H7 (cell line): ENCODE data around the gene SMIM11. TPM values are rescaled to one million over a fixed set of nuclear protein-coding genes. Genes with fewer than 3 reads are reported as not detected.
"Not testable (repeated sequence)": the region's sequence is repeated elsewhere in the genome, so short reads cannot be mapped to it uniquely, and the experiment has no call there.

Experiments used
- DNase-seq: peaks from one replicate; pipeline ENCODE4 v3.0.0; 2012
- H3K27me3 ChIP-seq: 2 replicates; pipeline ENCODE4 v1.6.0; 2011; ENCODE audit warnings: mild to moderate bottlenecking, low read length; ENCODE audit not compliant: control insufficient read depth, insufficient read depth
- H3K36me3 ChIP-seq: replicated peaks from 2 replicates; pipeline ENCODE4 v1.5.1; 2011; ENCODE audit warnings: low read length; ENCODE audit not compliant: control insufficient read depth, insufficient read depth
- H3K4me3 ChIP-seq: 2 replicates; pipeline ENCODE4 v1.5.1; 2011; ENCODE audit warnings: low read depth, mild to moderate bottlenecking, control low read depth, low read length, moderate library complexity; ENCODE audit not compliant: insufficient read depth
- total RNA-seq: library from RNA; depleted of rRNA; stranded (reverse); fragments of >200 nt; shearing (Covaris generic); gene quantifications from 2 replicates; pipeline ENCODE4 v1.2.3, GENCODE V29; 2014

SMIM11 gene
- total RNA-seq, 1 experiment from 2014 or later, result 1.1 TPM

- no peak for DNase-seq
- Histone ChIP-seq H3K36me3 (no peaks in the 10 kb centered on the region), H3K27me3 (no peaks in the 10 kb centered on the region), H3K4me3 (no peak overlapping the region)
Observed at GRCh38 chr21:34365809-34366208, 9.5 kb upstream of the SMIM11 start.

- no peaks in the 10 kb centered on the region for H3K36me3 ChIP-seq
- no peaks in the 10 kb centered on the region for H3K27me3 ChIP-seq
- DNase-seq, result no peak
- H3K4me3 ChIP-seq, result no peak overlapping the region
Observed at GRCh38 chr21:34367320-34367935, 7.9 kb upstream of the SMIM11 start.

- Histone ChIP-seq H3K4me3 (no peak overlapping the region), H3K27me3 (no peaks in the 10 kb centered on the region), H3K36me3 (no peaks in the 10 kb centered on the region)
- DNase-seq, result no peak
Observed at GRCh38 chr21:34369741-34370140, 5.6 kb upstream of the SMIM11 start.

GRCh38 chr21:34372321-34372720 is 3.0 kb upstream of the SMIM11 start:
- H3K36me3 ChIP-seq, result no peaks in the 10 kb centered on the region
- no peak overlapping the region for H3K4me3 ChIP-seq
- no peak for DNase-seq
- H3K27me3 ChIP-seq, result no peaks in the 10 kb centered on the region

DNA sequence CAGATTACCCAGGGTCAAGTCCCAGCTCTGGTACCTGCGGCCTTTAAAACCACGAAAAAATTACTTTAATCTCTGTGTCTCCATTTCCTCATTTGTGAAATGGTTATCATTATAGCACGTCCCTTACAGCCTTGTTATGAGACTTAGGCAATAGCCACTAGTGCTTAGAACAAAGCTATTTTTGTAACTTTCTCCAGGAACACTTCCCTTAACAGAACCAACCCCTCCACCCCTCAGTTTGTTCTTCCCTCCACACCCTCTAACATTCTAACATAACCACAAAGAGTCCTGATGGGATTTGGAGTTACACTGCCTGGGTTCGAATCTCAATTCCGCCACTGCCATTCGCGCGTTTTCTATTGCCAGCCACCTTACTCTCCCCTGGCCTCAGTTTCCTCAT is 845 bp upstream of the SMIM11 start:
- not testable (repeated sequence) for H3K36me3 ChIP-seq, DNase-seq, H3K4me3 ChIP-seq, H3K27me3 ChIP-seq

GRCh38 chr21:34375619-34375972 is 289 bp downstream of the SMIM11 start:
- DNase-seq, H3K36me3 ChIP-seq: not testable (repeated sequence)

GRCh38 chr21:34383138-34383537 is 7.8 kb downstream of the SMIM11 start:
- H3K36me3 ChIP-seq, H3K4me3 ChIP-seq, H3K27me3 ChIP-seq, DNase-seq: not testable (repeated sequence)

More at GRCh38 chr21:34375619-34375972, 289 bp downstream of the SMIM11 start:
- H3K27me3 ChIP-seq, H3K4me3 ChIP-seq: not testable (repeated sequence)

- not testable (repeated sequence) for DNase-seq, H3K36me3 ChIP-seq, H3K4me3 ChIP-seq, H3K27me3 ChIP-seq
Observed at GRCh38 chr21:34383724-34384415, 8.6 kb downstream of the SMIM11 start.

DNA sequence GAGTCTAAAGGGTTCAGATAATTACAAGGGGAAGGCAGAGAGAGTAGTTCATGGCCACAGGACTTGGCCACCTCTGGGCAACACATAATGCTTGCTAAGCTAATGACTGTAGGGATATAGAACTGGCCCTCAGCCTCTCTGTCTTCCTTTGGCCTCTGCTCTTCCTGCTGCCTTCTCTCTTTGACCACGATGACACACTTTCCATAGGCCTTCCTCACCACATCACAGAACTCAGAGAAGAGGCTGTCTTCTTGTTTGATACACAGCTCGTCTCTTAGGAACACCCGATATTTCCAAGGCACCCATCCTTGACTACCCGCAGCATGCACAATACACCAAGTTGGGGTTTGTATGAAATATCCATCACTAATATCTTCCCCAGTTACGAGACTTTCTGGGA is 25.2 kb downstream of the SMIM11 start:
- H3K4me3 ChIP-seq, H3K36me3 ChIP-seq, H3K27me3 ChIP-seq, DNase-seq: not testable (repeated sequence)

- not testable (repeated sequence) for DNase-seq, H3K36me3 ChIP-seq, H3K4me3 ChIP-seq, H3K27me3 ChIP-seq
Observed at GRCh38 chr21:34404742-34405141, 29.4 kb downstream of the SMIM11 start.

GRCh38 chr21:34405686-34406085 is 30.4 kb downstream of the SMIM11 start:
- DNase-seq, H3K27me3 ChIP-seq, H3K36me3 ChIP-seq, H3K4me3 ChIP-seq: not testable (repeated sequence)

- DNase-seq, H3K4me3 ChIP-seq, H3K36me3 ChIP-seq, H3K27me3 ChIP-seq: not testable (repeated sequence)
Observed at GRCh38 chr21:34406102-34406501, 30.8 kb downstream of the SMIM11 start.

- not testable (repeated sequence) for H3K27me3 ChIP-seq, DNase-seq, H3K36me3 ChIP-seq, H3K4me3 ChIP-seq
Observed at GRCh38 chr21:34406676-34407075, 31.4 kb downstream of the SMIM11 start.

DNA sequence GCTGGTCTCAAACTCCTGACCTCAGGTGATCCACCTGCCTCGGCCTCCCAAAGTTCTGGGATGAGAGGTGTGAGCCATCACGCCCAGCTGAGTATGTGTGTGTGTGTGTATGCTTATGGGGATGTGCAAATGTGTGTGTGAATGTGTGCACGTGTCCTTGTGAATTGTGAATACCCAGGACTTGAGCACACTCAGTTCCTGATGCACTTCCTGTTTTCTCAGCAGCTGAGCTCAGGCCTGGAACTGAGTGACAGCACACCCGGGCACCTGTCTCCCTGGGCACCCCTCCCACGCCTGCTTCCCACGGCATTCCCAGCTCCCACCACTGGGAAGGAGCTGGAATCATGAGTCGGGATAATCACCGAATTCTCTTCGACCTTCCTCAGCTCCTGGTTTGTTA is 32.0 kb downstream of the SMIM11 start:
- not testable (repeated sequence) for H3K27me3 ChIP-seq, H3K4me3 ChIP-seq, DNase-seq, H3K36me3 ChIP-seq

DNA sequence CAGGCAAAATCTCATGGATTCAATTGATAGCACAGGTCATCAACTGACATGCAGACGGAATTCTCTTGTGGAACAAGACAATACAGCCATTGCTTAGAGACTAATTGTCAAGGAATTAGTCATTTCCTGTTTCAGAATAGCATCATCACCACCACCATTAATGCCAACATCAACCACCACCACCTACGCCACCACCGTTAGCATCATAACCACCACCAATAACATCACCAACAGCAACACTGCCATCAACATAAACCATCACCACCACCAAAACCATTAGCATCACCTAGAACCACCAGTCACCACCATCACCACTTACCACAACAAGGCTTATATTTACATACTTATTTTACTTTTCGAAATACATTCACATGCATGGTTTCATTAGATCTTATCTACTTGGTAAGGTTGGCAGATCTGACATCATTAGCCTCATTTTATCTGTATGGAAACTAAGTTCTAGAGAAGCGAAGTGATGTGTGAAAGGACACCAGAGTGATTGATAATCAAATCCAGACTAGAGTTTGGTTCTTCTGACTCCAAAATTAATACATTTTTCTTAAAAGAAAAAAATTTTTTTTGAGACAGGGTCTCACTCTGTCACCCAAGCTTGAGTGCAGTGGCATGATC is 42.3 kb downstream of the SMIM11 start:
- H3K36me3 ChIP-seq, H3K4me3 ChIP-seq, DNase-seq, H3K27me3 ChIP-seq: not testable (repeated sequence)
